Naive thymus-derived CD4-positive, alpha-beta T cell (primary cell): ENCODE data around the gene CCDC71L. TPM values are rescaled to one million over a fixed set of nuclear protein-coding genes. Genes with fewer than 3 reads are reported as not detected.

Source experiments
- ATAC-seq: fragments of 150-1000 bp; cut with Tn5 transposase; 2 replicates; pipeline ENCODE4 v1.10.0; 2021; ENCODE audit warnings: mild to moderate bottlenecking, moderate library complexity
- CTCF ChIA-PET: fragments of 350-600 bp; sonication (Branson Sonifier 250); formaldehyde crosslinking; loops from one replicate; lab custom pipeline; 2021; ENCODE audit warnings: antibody characterized with exemption; lab: Charles Lee
- POLR2A ChIA-PET: fragments of 350-600 bp; sonication (Branson Sonifier 250); formaldehyde crosslinking; loops from one replicate; lab custom pipeline; 2021; ENCODE audit warnings: antibody characterized with exemption, inconsistent platforms; lab: Charles Lee
- DNase-seq, 9 donors: peaks; one replicate each; pipeline versions ENCODE4 v3.0.0 to v3.0.0-alpha.2; 2020 to 2022; ENCODE audit warnings: mixed read lengths in 1 of 9
- H3K27ac ChIP-seq: one replicate; pipeline ENCODE4 v1.7.0; 2013; ENCODE audit warnings: mild to moderate bottlenecking, low read depth, low read length, moderate library complexity
- H3K27me3 ChIP-seq, 2 donors: one replicate each; pipeline ENCODE4 v1.7.0; 2013; ENCODE audit warnings: low read length in 2 of 2, mild to moderate bottlenecking in 2 of 2, moderate library complexity in 2 of 2; ENCODE audit not compliant: control insufficient read depth in 2 of 2, insufficient read depth in 2 of 2
- H3K36me3 ChIP-seq, 3 experiments: 1 replicate in 2 of 3; 2 replicates in 1 of 3; pipeline ENCODE4 v1.7.0; 2013; ENCODE audit warnings: low read length in 3 of 3, mild to moderate bottlenecking in 3 of 3, moderate library complexity in 1 of 3; ENCODE audit not compliant: insufficient read depth in 3 of 3, control insufficient read depth in 2 of 3
- H3K4me1 ChIP-seq, 2 donors: one replicate each; pipeline ENCODE4 v1.7.0; 2013; ENCODE audit warnings: low read length in 2 of 2, mild to moderate bottlenecking in 2 of 2, moderate library complexity in 1 of 2; ENCODE audit not compliant: control insufficient read depth in 2 of 2, insufficient read depth in 2 of 2
- H3K4me3 ChIP-seq: 2 replicates; pipeline ENCODE4 v1.7.0; 2013; ENCODE audit warnings: mild to moderate bottlenecking, low read length
- H3K9me3 ChIP-seq, 3 experiments: 1 replicate in 2 of 3; 2 replicates in 1 of 3; pipeline ENCODE4 v1.7.0; 2013; ENCODE audit warnings: low read length in 3 of 3; ENCODE audit not compliant: control insufficient read depth in 2 of 3
- H3K27ac Mint-ChIP-seq, 9 donors: one replicate each; pipeline ENCODE4 v1.8.0; 2020 to 2022; ENCODE audit warnings: mixed read lengths in 9 of 9, mild to moderate bottlenecking in 8 of 9, moderate library complexity in 5 of 9, inconsistent platforms in 2 of 9
- H3K27me3 Mint-ChIP-seq, 5 donors: one replicate each; pipeline ENCODE4 v1.8.0; 2021 to 2022; ENCODE audit warnings: mixed read lengths in 5 of 5, mild to moderate bottlenecking in 1 of 5
- H3K36me3 Mint-ChIP-seq, 5 donors: one replicate each; pipeline ENCODE4 v1.8.0; 2020 to 2022; ENCODE audit warnings: mixed read lengths in 5 of 5, mild to moderate bottlenecking in 3 of 5, inconsistent platforms in 1 of 5
- H3K4me1 Mint-ChIP-seq, 7 donors: one replicate each; pipeline ENCODE4 v1.8.0; 2020 to 2022; ENCODE audit warnings: mixed read lengths in 7 of 7, mild to moderate bottlenecking in 3 of 7, inconsistent platforms in 1 of 7
- H3K4me3 Mint-ChIP-seq, 10 donors: one replicate each; pipeline ENCODE4 v1.8.0; 2020 to 2022; ENCODE audit warnings: mild to moderate bottlenecking in 10 of 10, mixed read lengths in 10 of 10, moderate library complexity in 6 of 10, inconsistent platforms in 2 of 10
- H3K9me3 Mint-ChIP-seq, 11 donors: one replicate each; pipeline ENCODE4 v1.8.0; 2020 to 2022; ENCODE audit warnings: mixed read lengths in 11 of 11, mild to moderate bottlenecking in 4 of 11, inconsistent platforms in 1 of 11, moderate library complexity in 1 of 11
- intact Hi-C, 2 donors: fragments of 100-400 bp; cut with micrococcal nuclease; formaldehyde crosslinking; loops; one replicate each; pipeline ENCODE4 v1.15.1; 2023
- polyA plus RNA-seq, 2 donors: library from polyadenylated mRNA; unstranded; fragments of 300-500 nt; fragmentation: Illumina TruSeq; gene quantifications; one replicate each; pipeline ENCODE4 v1.2.3, GENCODE V29; 2021
- total RNA-seq, 6 experiments: library from RNA in 5 of 6; stranded (reverse) in 5 of 6; gene quantifications; 1 replicate in 5 of 6; 2 replicates in 1 of 6; pipeline ENCODE4 v1.2.3 and lab custom pipeline; 2021 to 2026

The CCDC71L gene
- total and polyA plus RNA-seq, 7 experiments from 2014 or later = 2.5 to 14.6 (median 12.0) TPM

DNA sequence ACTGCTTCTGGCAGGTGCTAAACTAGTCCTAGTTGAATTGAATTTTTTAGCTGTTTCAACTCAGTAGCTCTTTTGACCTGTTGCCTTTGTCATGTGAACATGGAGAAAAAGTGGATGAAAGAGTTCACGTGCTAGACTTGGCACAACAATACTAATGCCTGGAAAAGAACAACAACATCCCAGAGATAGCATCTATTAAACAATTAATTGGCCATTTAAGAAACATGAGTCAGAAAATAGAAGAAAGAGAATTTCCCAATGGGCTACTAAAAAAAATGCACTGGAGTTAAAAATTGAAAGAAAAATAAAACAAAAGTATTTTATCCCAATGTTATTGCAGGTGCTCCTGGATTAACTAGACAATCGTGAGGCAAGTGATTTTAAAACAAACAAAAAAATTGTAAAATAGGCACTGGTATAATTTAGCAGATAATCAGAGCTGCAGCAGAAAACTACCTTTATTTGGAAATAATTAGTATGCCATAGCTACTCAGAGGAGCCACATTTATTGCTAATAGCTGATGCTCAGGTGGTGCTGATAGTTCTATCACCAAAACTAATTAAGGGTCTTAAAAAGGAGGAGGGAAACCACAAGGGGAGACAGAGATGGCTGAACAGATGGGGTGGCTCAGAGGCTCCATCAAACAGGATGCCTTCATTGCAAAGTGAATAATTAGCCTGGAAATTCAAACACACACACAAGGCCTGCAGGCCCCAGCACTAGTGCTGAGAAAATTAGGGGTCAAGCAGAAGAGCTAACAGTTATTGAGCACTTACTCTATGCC is 17.6 kb downstream of the CCDC71L start:
- no peaks in the 10 kb centered on the region for H3K4me1 ChIP-seq
- peaks cover 0 to 4% (median 0%) of the 10 kb centered on the region in 5 donors for H3K36me3 Mint-ChIP-seq
- no peaks in the 10 kb centered on the region for H3K4me1 Mint-ChIP-seq
- no peaks in the 10 kb centered on the region for H3K27me3 ChIP-seq
- ChIA-PET POLR2A (no interaction called here), CTCF (no interaction called here)
- no peak overlapping the region for H3K27ac ChIP-seq
- H3K4me3 ChIP-seq = no peak overlapping the region
- DNase-seq (no peak), ATAC-seq (no peak)
- peaks cover 9 to 31% (median 19%) of the 10 kb centered on the region in 5 donors for H3K27me3 Mint-ChIP-seq
- no peak overlapping the region for H3K27ac Mint-ChIP-seq
- intact Hi-C loops = no loop called here
- H3K9me3 Mint-ChIP-seq = peaks cover 0 to 7% (median 0%) of the 10 kb centered on the region in 11 donors
- no peaks in the 10 kb centered on the region for H3K9me3 ChIP-seq
- no peak overlapping the region for H3K4me3 Mint-ChIP-seq
- no peaks in the 10 kb centered on the region for H3K36me3 ChIP-seq

DNA sequence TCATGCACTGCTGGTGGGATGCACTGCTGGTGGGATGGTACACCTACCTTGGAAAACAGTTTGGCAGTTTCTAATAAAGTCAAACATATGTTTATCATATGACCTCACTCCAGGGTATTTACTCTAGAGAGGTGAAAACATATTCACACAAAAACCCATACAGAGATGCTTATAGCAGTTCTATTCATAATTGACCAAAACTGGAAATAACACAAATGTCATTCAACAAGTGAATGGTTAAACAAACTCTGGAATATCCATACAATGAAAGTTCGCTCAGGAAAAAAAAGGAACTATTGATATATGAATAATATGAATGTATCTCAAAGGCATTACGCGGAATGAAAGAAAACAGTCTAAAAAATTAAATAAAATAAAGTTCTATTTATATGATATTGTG is 19.5 kb downstream of the CCDC71L start:
- no peaks in the 10 kb centered on the region for H3K36me3 ChIP-seq
- DNase-seq = no peak
- peaks cover 13 to 27% (median 24%) of the 10 kb centered on the region in 5 donors for H3K27me3 Mint-ChIP-seq
- no peak overlapping the region for H3K4me3 Mint-ChIP-seq
- H3K9me3 Mint-ChIP-seq = peaks cover 0 to 5% (median 0%) of the 10 kb centered on the region in 11 donors
- CTCF ChIA-PET = interaction anchor here (0.7 kb wide), 1 partner anchor 422 kb away, joined by 3 read pairs; no protein-coding TSS in a partner anchor
- H3K27me3 ChIP-seq = no peaks in the 10 kb centered on the region
- intact Hi-C loops = no loop called here
- H3K4me1 ChIP-seq = no peaks in the 10 kb centered on the region
- H3K27ac ChIP-seq = no peak overlapping the region
- H3K9me3 ChIP-seq = no peaks in the 10 kb centered on the region
- peaks cover 0 to 4% (median 0%) of the 10 kb centered on the region in 5 donors for H3K36me3 Mint-ChIP-seq
- ATAC-seq = no peak
- H3K27ac Mint-ChIP-seq = no peak overlapping the region
- POLR2A ChIA-PET = no interaction called here
- H3K4me1 Mint-ChIP-seq = no peaks in the 10 kb centered on the region
- H3K4me3 ChIP-seq = no peak overlapping the region

DNA sequence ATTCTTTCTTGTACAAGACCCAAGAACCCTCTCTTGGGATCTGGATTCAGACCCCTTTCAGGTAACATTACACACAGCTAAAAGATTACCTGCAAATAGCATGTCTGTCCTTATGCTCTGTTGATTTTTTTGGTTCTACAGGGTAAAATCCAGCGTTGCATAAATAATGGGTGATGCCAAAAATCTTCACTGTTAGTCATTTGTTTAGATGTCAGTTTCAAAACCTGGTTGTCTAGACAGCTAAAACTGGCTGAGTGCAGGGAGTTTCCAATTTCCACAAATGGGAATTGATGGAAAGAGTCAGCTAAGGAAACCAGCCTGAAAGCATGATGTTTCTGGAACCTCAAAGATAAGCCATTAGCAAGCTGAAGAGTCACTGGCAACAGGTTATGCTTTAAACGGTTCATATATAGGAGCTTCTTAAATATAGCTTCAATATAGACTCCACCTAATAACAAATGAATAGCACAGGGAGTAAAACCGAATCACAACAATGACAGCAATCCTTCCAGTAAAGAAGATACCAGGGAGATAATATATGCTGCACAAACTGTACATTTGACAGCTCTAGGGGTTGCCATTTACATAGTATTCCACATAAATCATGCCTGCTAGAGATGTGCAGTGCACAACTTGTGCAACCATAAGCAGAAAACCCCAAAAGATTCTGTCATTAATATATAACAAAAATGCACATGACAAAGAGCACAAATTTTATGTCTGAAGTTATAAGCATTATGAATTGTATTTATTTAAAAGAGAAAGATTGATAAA is 20.4 kb downstream of the CCDC71L start:
- Mint-ChIP-seq H3K36me3 (peaks cover 0 to 4% (median 0%) of the 10 kb centered on the region in 5 donors), H3K4me1 (no peaks in the 10 kb centered on the region), H3K4me3 (no peak overlapping the region), H3K9me3 (peaks cover 0 to 5% (median 0%) of the 10 kb centered on the region in 11 donors), H3K27ac (no peak overlapping the region), H3K27me3 (peaks cover 13 to 27% (median 20%) of the 10 kb centered on the region in 5 donors)
- Histone ChIP-seq H3K27ac (no peak overlapping the region), H3K4me1 (no peaks in the 10 kb centered on the region), H3K27me3 (no peaks in the 10 kb centered on the region), H3K4me3 (no peak overlapping the region), H3K9me3 (no peaks in the 10 kb centered on the region), H3K36me3 (no peaks in the 10 kb centered on the region)
- no peak for ATAC-seq
- intact Hi-C loops = no loop called here
- no peak for DNase-seq
- ChIA-PET POLR2A (no interaction called here), CTCF (interaction anchor here (0.5 kb wide), 1 partner anchor 947 kb away, joined by 3 read pairs; no protein-coding TSS in a partner anchor)

DNA sequence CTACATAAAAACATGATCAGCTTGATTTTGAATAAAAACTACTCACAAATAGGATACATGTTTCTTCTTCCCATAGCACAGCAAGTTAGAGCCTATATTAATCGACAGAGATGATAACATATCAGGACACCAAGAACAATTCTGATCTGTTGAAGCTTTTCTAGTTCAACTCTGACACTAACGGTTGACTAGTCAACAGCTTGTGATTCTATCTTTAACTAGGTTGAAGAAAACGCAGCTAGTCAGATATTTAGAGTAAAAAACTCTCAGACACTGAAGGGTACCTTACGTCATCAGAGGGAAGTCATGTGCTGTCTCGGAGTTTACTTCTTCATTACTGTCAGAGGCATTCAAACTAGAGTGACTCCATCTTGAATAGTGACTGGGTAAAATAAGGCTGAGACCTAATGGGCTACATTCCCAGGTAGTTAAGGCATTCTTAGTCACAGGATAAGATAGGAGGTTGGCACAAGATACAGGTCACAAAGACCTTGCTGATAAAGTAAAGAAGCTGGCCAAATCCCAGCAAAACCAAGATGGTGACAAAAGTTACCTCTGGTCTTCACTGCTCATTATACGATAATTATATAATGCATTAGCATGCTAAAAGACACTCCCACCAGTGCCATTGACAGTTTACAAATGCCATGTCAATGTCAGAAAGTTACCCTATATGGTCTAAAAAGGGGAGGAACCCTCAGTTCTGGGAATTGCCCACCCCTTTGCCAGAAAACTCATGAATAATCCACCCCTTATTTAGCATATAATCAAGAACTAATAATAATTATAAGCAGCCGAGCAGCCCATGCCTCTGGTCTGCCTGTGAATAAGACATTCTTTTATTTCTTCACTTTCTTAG is 21.3 kb downstream of the CCDC71L start:
- CTCF ChIA-PET = interaction anchor here (0.5 kb wide), 1 partner anchor 948 kb away, joined by 3 read pairs; no protein-coding TSS in a partner anchor
- intact Hi-C loops = no loop called here
- POLR2A ChIA-PET = interaction anchor here (0.7 kb wide), 1 partner anchor 16 kb away, joined by 4 read pairs; no protein-coding TSS in a partner anchor
- peaks cover 0 to 5% (median 0%) of the 10 kb centered on the region in 11 donors for H3K9me3 Mint-ChIP-seq
- H3K27ac Mint-ChIP-seq = no peak overlapping the region
- Histone ChIP-seq H3K27ac (no peak overlapping the region), H3K36me3 (no peaks in the 10 kb centered on the region), H3K27me3 (no peaks in the 10 kb centered on the region), H3K4me3 (no peak overlapping the region), H3K9me3 (no peaks in the 10 kb centered on the region), H3K4me1 (no peaks in the 10 kb centered on the region)
- DNase-seq = no peak
- peaks cover 15 to 28% (median 19%) of the 10 kb centered on the region in 5 donors for H3K27me3 Mint-ChIP-seq
- peaks cover 0 to 2% (median 0%) of the 10 kb centered on the region in 5 donors for H3K36me3 Mint-ChIP-seq
- H3K4me3 Mint-ChIP-seq = no peak overlapping the region
- H3K4me1 Mint-ChIP-seq = no peaks in the 10 kb centered on the region
- no peak for ATAC-seq

DNA sequence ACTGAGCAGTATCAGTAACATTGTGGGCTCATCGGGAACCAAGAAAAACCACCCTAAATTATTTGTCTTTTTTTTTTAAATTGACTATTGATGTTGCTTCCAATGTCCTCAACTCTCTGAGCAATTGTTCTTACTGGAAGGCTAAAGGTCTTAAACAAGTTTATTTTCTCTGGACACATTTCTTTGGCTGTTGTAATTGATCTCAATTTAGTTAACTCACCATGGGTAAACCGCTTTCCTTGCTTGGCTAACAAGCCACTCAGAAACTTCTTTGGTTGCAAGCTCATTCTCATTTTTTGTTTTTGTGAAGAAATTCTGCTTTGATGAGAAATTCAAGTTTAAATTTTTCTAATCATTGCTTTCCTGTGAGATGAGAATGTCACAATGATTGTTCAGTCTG is 25.5 kb downstream of the CCDC71L start:
- Histone ChIP-seq H3K27me3 (no peaks in the 10 kb centered on the region), H3K4me1 (no peaks in the 10 kb centered on the region), H3K4me3 (no peak overlapping the region), H3K9me3 (no peaks in the 10 kb centered on the region), H3K27ac (no peak overlapping the region), H3K36me3 (no peaks in the 10 kb centered on the region)
- ATAC-seq (no peak), DNase-seq (no peak)
- POLR2A ChIA-PET = no interaction called here
- CTCF ChIA-PET = no interaction called here
- Mint-ChIP-seq H3K9me3 (peaks cover 0 to 3% (median 0%) of the 10 kb centered on the region in 11 donors), H3K4me3 (no peak overlapping the region), H3K27ac (no peak overlapping the region), H3K36me3 (no peaks in the 10 kb centered on the region), H3K4me1 (no peaks in the 10 kb centered on the region), H3K27me3 (peaks cover 9 to 23% (median 12%) of the 10 kb centered on the region in 5 donors)
- intact Hi-C loops = no loop called here

DNA sequence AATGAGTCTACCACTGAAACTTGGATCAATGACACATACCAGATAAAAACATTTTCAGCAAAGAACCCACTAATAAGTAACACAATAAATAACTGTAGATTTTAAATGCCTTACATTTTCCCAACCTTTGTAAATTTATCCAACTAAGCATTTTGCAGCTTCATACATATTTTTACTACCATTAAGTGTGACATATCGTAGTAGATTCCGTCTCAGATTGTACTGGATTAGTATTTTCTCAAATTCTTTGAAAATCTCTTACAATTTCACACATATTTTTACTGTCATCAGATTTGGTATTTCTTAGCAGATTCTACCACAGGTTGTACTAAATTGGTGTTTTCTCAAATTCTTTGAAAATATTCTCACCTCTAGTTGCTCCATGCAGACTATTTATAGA is 26.0 kb downstream of the CCDC71L start:
- Histone ChIP-seq H3K27ac (no peak overlapping the region), H3K27me3 (no peaks in the 10 kb centered on the region), H3K4me3 (no peak overlapping the region), H3K4me1 (no peaks in the 10 kb centered on the region), H3K9me3 (no peaks in the 10 kb centered on the region), H3K36me3 (no peaks in the 10 kb centered on the region)
- H3K9me3 Mint-ChIP-seq = peaks cover 0 to 3% (median 0%) of the 10 kb centered on the region in 11 donors
- ATAC-seq = no peak
- H3K27ac Mint-ChIP-seq = no peak overlapping the region
- ChIA-PET POLR2A (no interaction called here), CTCF (no interaction called here)
- H3K4me3 Mint-ChIP-seq = no peak overlapping the region
- H3K4me1 Mint-ChIP-seq = no peaks in the 10 kb centered on the region
- intact Hi-C loops = no loop called here
- H3K36me3 Mint-ChIP-seq = no peaks in the 10 kb centered on the region
- peaks cover 6 to 19% (median 12%) of the 10 kb centered on the region in 5 donors for H3K27me3 Mint-ChIP-seq
- no peak for DNase-seq
